Mononuclear cell (primary cell): ENCODE measurements around the gene ADM2. TPM values are rescaled to one million over a fixed set of nuclear protein-coding genes. Genes with fewer than 3 reads are reported as not detected.

Experiments used
- H3K27me3 ChIP-seq: 2 replicates; pipeline ENCODE4 v1.6.0; 2011; ENCODE audit warnings: low read length, control low read depth; ENCODE audit not compliant: insufficient read depth
- H3K4me1 ChIP-seq: 2 replicates; pipeline ENCODE4 v1.5.1; 2011; ENCODE audit warnings: mild to moderate bottlenecking, low read length, control low read depth; ENCODE audit not compliant: insufficient read depth
- H3K4me3 ChIP-seq: 2 replicates; pipeline ENCODE4 v1.5.1; 2011; ENCODE audit warnings: mild to moderate bottlenecking, low read length, moderate library complexity
- H3K9me3 ChIP-seq: 2 replicates; pipeline ENCODE4 v1.5.1; 2011; ENCODE audit warnings: low read depth, mild to moderate bottlenecking, control low read depth, low read length
- total RNA-seq: library from RNA; depleted of rRNA; stranded (reverse); fragments of >200 nt; gene quantifications from one replicate; pipeline ENCODE4 v1.2.3, GENCODE V29; 2012

The ADM2 gene
- total RNA-seq, 1 donor = 0.31 TPM

GRCh38 chr22:50483977-50484853, 2.9 kb downstream of the ADM2 start:
- no peaks in the 10 kb centered on the region for H3K9me3 ChIP-seq
- peaks cover 11% of the 10 kb centered on the region for H3K27me3 ChIP-seq
- peaks cover 12% of the 10 kb centered on the region for H3K4me1 ChIP-seq
- no peak overlapping the region for H3K4me3 ChIP-seq

GRCh38 chr22:50485221-50486131, 4.1 kb downstream of the ADM2 start:
- no peaks in the 10 kb centered on the region for H3K9me3 ChIP-seq
- no peak overlapping the region for H3K4me3 ChIP-seq
- H3K27me3 ChIP-seq = peaks cover 3% of the 10 kb centered on the region
- peaks cover 12% of the 10 kb centered on the region for H3K4me1 ChIP-seq

- Histone ChIP-seq H3K4me1 (peaks cover 15% of the 10 kb centered on the region), H3K27me3 (peaks cover 3% of the 10 kb centered on the region), H3K4me3 (no peak within 1 kb of the TSS), H3K9me3 (no peaks in the 10 kb centered on the region)
These were observed 5.4 kb downstream of the ADM2 start, which contains the start of gene MIOX for GRCh38 chr22:50486561-50487289. TSS of gene MIOX (plus strand) at chr22:50486859. CDS start at chr22:50486898, 39 bp downstream.

GRCh38 chr22:50487290-50488005, 6.1 kb downstream of the ADM2 start:
- Histone ChIP-seq H3K27me3 (no peaks in the 10 kb centered on the region), H3K4me1 (peaks cover 7% of the 10 kb centered on the region), H3K9me3 (no peaks in the 10 kb centered on the region), H3K4me3 (no peak overlapping the region)

GRCh38 chr22:50488006-50488677, 6.8 kb downstream of the ADM2 start:
- Histone ChIP-seq H3K27me3 (no peaks in the 10 kb centered on the region), H3K9me3 (no peaks in the 10 kb centered on the region), H3K4me1 (peaks cover 7% of the 10 kb centered on the region), H3K4me3 (no peak overlapping the region)

- no peak overlapping the region for H3K4me3 ChIP-seq
- H3K9me3 ChIP-seq = no peaks in the 10 kb centered on the region
- peaks cover 7% of the 10 kb centered on the region for H3K4me1 ChIP-seq
- H3K27me3 ChIP-seq = no peaks in the 10 kb centered on the region
These were observed 7.5 kb downstream of the ADM2 start for GRCh38 chr22:50488886-50489285.

GRCh38 chr22:50489363-50490243, 8.3 kb downstream of the ADM2 start:
- Histone ChIP-seq H3K4me1 (peaks cover 7% of the 10 kb centered on the region), H3K4me3 (no peak overlapping the region), H3K27me3 (no peaks in the 10 kb centered on the region), H3K9me3 (no peaks in the 10 kb centered on the region)

- H3K4me1 ChIP-seq = peaks cover 7% of the 10 kb centered on the region
- H3K27me3 ChIP-seq = no peaks in the 10 kb centered on the region
- no peaks in the 10 kb centered on the region for H3K9me3 ChIP-seq
- H3K4me3 ChIP-seq = no peak overlapping the region
These were observed 9.4 kb downstream of the ADM2 start for GRCh38 chr22:50490531-50491308.

GRCh38 chr22:50497093-50497492, 15.8 kb downstream of the ADM2 start:
- Histone ChIP-seq H3K4me1 (peaks cover 4% of the 10 kb centered on the region), H3K9me3 (no peaks in the 10 kb centered on the region), H3K27me3 (no peaks in the 10 kb centered on the region), H3K4me3 (no peak overlapping the region)

GRCh38 chr22:50498322-50498890, 17.1 kb downstream of the ADM2 start:
- no peaks in the 10 kb centered on the region for H3K9me3 ChIP-seq
- no peaks in the 10 kb centered on the region for H3K27me3 ChIP-seq

GRCh38 chr22:50500452-50500851, 19.1 kb downstream of the ADM2 start:
- Histone ChIP-seq H3K4me1 (peaks cover 4% of the 10 kb centered on the region), H3K4me3 (no peak overlapping the region), H3K9me3 (no peaks in the 10 kb centered on the region), H3K27me3 (no peaks in the 10 kb centered on the region)

More at GRCh38 chr22:50498322-50498890, 17.1 kb downstream of the ADM2 start:
- H3K4me3 ChIP-seq = no peak overlapping the region
- peaks cover 4% of the 10 kb centered on the region for H3K4me1 ChIP-seq

- Histone ChIP-seq H3K27me3 (no peaks in the 10 kb centered on the region), H3K4me1 (peaks cover 15% of the 10 kb centered on the region), H3K4me3 (no peak overlapping the region), H3K9me3 (no peaks in the 10 kb centered on the region)
These were observed 20.8 kb downstream of the ADM2 start for GRCh38 chr22:50502096-50502495.
